ENCODE data around the gene POLR3H.
"Not testable (repeated sequence)": the region's sequence is repeated elsewhere in the genome, so short reads cannot be mapped to it uniquely, and the experiment has no call there.

Gene POLR3H

GRCh38 chr22:41561335-41561734 lies 17.1 kb upstream of the POLR3H start:
- TF ChIP-seq CTCF (IDR thresholded peaks at IDR 0.05; ENCODE audit: control insufficient read depth, insufficient read depth, low read depth, low read length, missing control alignments): no peak
- H3K4me3 ChIP-seq (ENCODE audit: control insufficient read depth, low read depth, low read length): no peak overlapping the region

GRCh38 chr22:41560095-41560471 lies 15.8 kb upstream of the POLR3H start:
- no peak for TF ChIP-seq CTCF (IDR thresholded peaks at IDR 0.05; ENCODE audit: control insufficient read depth, insufficient read depth, low read depth, low read length, missing control alignments)
- no peak overlapping the region for H3K4me3 ChIP-seq (ENCODE audit: control insufficient read depth, low read depth, low read length)
- no peak for DNase-seq (ENCODE audit: low read depth)

More at GRCh38 chr22:41561335-41561734, 17.1 kb upstream of the POLR3H start:
- DNase-seq (ENCODE audit: low read depth): no peak

- H3K4me3 ChIP-seq (ENCODE audit: control insufficient read depth, low read depth, low read length); DNase-seq (ENCODE audit: low read depth): not testable (repeated sequence)
These were observed 14.0 kb upstream of the POLR3H start for GRCh38 chr22:41558241-41558630.

- TF ChIP-seq CTCF (IDR thresholded peaks at IDR 0.05; ENCODE audit: control insufficient read depth, insufficient read depth, low read depth, low read length, missing control alignments): no peak
- H3K4me3 ChIP-seq (ENCODE audit: control insufficient read depth, low read depth, low read length): no peak overlapping the region
- DNase-seq (ENCODE audit: low read depth): peak; percentile 51
These were observed 13.4 kb upstream of the POLR3H start for GRCh38 chr22:41557401-41558240.

- no peak for TF ChIP-seq CTCF (IDR thresholded peaks at IDR 0.05; ENCODE audit: control insufficient read depth, insufficient read depth, low read depth, low read length, missing control alignments)
- DNase-seq (ENCODE audit: low read depth): no peak
These were observed 12.3 kb upstream of the POLR3H start for GRCh38 chr22:41556561-41556960.

GRCh38 chr22:41555325-41555982 lies 11.2 kb upstream of the POLR3H start:
- TF ChIP-seq CTCF (IDR thresholded peaks at IDR 0.05; ENCODE audit: control insufficient read depth, insufficient read depth, low read depth, low read length, missing control alignments): no peak
- DNase-seq (ENCODE audit: low read depth): no peak

More at GRCh38 chr22:41556561-41556960, 12.3 kb upstream of the POLR3H start:
- H3K4me3 ChIP-seq (ENCODE audit: control insufficient read depth, low read depth, low read length): no peak overlapping the region

More at GRCh38 chr22:41555325-41555982, 11.2 kb upstream of the POLR3H start:
- no peak overlapping the region for H3K4me3 ChIP-seq (ENCODE audit: control insufficient read depth, low read depth, low read length)
